ELR (cell line): Measurements from ENCODE around the gene LARGE1.

Experiments used
- DNase-seq: peaks from one replicate; pipeline ENCODE4 v3.0.0-alpha.2; 2015; ENCODE audit warnings: low read depth

LARGE1 gene

DNA sequence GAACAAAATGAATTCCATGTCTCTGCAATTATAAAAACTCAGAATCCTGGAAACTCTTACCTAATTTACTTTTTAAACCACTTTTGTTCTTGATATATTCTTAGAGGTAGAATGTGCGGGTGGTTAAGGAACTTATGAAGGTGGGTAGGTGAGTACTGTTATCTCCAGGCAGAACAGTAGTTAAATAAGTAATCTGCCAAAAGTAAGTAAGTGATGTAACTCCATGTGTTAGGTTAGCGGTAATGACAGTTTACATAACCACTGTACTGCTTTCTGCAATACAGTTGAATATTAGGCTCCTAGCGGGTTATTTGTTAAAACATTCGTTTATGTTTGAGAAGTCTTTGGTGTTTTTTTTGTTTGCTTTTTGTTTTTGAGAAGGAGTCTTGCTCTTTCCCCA lies 7.1 kb downstream of the LARGE1 start:
- no peak for DNase-seq

DNA sequence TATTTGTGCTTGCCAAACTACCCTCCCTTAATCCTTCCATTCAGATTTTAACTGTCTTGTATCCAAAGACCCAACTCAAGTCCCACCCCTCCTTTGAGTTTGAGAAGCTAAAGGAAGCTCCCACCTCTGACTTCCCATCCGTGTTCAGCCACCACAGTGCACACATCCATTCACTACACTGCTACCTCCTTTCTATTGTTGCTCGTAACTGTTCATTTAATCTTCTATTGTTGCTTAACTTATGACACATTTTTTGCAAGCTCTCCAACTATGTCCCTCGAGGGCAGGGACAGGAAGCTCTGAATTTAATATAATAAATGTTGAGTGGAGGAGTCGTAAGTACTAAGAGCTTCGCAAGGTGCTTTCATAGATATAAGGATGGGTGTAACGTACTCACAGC lies 10.4 kb downstream of the LARGE1 start:
- no peak for DNase-seq

DNA sequence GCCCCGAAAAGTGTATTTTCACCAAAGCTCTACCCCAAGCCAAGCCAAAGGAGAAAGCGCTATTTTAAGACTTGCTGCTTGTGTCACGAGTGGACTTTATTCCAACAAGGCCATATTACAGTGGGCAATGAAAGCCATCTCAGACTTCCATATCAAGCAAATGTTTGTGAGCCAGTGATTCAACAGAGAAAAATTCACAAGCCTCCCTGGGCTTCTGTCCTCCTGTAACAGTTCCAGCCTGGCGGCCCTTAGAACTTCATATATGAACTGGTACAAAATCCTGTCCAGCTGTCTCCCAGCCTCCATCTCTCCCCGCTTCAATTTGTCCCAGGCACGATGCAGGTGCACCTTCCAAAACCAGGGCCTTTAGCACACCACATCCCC lies 11.2 kb downstream of the LARGE1 start:
- DNase-seq, result no peak

DNA sequence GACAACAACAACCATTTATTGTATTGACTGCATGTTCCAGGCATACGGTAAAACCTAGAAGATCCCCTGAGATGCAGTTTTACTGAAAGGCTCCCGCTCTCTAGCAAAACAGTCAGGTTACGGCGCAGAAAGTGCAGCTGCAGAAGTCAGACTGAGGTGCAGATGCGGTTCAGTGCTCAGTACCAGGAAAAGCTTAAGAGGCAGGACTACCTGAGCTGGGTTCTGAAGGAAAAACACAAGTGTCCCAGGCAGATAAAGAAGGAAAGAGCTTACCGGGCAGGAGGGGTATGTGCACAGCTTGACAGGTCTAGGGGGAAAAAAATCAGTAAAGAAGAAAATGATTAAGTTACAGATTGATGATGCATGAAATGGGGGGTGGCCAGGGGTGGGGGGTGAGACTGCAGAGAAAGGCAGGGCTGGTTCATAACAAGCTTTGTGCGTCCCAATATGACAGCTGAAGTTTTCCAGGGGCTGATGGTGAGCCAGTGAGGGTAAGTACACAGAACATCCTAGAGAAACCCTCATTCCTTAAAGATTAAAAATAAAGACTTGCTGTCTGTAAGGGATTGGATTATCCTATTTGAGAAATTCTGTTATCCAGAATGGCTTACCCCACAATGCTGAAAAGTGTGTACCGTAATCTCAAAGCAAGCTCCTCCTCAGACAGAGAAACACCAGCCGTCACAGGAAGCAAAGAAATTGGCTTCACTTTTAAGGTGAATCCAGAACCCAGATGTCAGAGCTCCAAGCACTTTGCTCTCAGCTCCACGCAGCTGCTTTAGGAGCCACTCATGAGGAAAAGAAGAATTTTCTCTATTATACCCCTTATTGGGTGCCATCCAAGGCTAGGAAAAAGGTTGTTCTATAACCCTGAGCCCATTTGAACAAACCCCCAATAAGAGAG lies 11.9 kb downstream of the LARGE1 start:
- no peak for DNase-seq

DNA sequence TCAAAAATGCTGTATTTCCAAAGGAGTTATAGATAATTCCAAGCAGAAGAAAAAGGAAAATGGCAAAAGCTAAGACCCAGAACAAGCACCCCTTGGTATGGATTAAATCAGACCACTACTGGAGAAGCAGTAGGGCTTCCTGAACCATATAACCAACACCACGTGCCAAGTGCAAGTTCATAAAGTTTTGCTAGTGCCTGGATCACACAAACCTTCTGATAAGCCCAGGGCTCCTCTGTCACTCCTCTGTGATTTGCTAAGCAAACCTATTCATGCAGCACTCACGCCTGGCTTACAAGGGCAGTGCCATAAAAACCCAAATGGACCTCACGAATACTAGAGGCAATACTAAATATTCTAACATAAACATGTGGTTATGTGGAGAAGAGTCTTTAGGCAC lies 13.3 kb downstream of the LARGE1 start:
- DNase-seq, result no peak

- DNase-seq, result no peak
These were observed 13.8 kb downstream of the LARGE1 start for GRCh38 chr22:33906475-33906874.

DNA sequence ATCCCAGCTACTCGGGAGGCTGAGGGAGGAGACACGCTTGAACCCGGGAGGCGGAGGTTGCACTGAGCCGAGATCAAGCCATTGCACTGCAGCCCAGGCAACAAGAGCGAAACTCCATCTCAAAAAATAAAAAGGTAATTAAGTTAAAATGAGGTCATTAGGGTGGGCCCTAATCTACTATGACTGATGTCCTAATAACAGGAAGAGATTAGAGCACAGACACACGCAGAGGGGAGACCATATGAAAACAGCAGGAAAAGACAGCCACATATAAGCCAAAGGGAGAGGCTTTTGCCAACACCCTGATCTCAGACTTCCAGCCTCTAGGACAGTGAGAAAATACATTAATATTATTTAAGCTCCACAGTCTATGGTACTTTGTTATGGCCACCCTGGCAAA lies 17.3 kb downstream of the LARGE1 start:
- DNase-seq, result no peak

- DNase-seq, result no peak
These were observed 18.2 kb downstream of the LARGE1 start for GRCh38 chr22:33902073-33902472.

- no peak for DNase-seq
These were observed 22.2 kb downstream of the LARGE1 start for GRCh38 chr22:33898121-33898520.

- no peak for DNase-seq
These were observed 22.8 kb downstream of the LARGE1 start for GRCh38 chr22:33897448-33897835.

- DNase-seq, result no peak
These were observed 23.5 kb downstream of the LARGE1 start for GRCh38 chr22:33896575-33897447.

DNA sequence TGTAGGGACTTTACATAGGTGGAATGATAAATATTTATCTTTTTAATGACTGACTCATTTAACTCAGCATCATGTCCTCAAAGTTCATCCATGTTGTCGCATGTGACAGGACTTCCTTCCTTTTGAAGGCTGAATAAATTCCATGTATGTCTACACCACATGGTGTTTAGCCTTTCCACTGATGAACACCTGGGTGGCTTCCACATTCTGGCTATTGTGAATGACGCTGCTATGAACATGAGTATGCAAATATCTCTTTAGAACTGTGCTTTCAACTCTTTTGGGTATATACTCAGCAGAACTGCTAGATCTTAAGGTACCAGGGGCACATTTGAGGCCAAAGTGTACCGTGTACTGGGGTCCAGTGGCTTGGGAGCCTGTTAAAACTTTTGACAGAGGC lies 24.1 kb downstream of the LARGE1 start:
- DNase-seq, result no peak

- DNase-seq, result no peak
These were observed 24.8 kb downstream of the LARGE1 start for GRCh38 chr22:33895444-33895843.

DNA sequence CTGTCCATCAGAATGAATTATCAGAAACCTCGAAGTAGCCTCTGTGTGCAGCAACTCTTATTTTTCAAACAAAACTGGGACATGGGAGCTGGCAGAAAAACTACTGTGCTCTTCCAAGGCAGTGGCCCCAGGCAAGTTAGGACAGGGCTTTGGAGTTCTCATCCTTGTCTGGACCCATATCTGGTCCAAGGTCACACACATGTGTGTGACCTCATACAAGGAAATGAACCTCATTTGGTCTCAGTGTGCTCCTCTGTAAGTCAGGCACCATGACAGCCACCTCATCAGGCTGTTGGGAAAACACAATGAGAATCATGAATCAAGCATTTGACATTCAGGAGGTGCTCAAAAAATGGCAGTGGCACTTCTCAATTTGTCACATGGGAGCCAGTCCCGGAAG lies 25.8 kb downstream of the LARGE1 start:
- DNase-seq, result no peak

DNA sequence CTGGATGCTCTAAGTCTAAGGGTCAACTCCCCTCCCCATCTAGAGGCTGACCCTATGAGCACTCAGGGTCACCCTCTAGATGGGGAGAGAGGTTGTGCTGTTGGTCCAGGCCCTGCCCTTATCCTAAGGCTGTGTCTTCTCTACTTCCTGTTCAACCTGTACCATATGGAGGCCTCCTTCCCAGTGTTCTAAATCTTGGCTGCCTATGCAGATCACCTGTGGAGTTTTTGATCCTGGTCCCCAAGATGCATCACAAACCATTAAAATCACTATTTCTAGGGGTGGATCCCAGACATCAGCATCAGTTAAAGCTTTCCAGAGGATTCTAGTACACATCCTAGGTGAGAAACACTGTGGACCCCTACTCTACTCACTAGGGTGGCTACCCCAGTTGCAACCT lies 26.2 kb downstream of the LARGE1 start:
- DNase-seq, result no peak

DNA sequence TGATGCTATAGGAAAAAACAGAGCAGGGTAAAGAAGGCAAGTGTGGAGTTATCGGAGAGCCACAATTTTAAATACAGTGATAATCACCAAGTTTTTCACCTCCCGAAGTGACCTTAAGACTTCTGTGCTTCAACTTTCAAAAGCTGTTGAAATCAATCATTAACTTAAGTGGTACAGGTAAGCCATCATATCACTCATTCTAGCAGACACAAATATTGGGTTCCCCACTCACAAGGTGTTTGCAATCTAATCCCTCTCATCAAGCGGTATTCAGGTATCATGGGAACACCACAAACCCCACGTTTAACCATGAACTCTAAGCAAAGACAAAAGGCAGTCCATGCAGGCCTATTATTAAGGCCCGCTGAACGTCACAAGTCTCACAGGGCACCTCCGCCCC lies 26.8 kb downstream of the LARGE1 start:
- no peak for DNase-seq

GRCh38 chr22:33891992-33892391 lies 28.3 kb downstream of the LARGE1 start:
- DNase-seq, result no peak

- DNase-seq, result no peak
These were observed 28.8 kb downstream of the LARGE1 start for GRCh38 chr22:33891455-33891854.

- DNase-seq, result no peak
These were observed 30.5 kb downstream of the LARGE1 start for GRCh38 chr22:33889748-33890147.

GRCh38 chr22:33888821-33889220 lies 31.5 kb downstream of the LARGE1 start:
- DNase-seq, result no peak

GRCh38 chr22:33887173-33887572 lies 33.1 kb downstream of the LARGE1 start:
- no peak for DNase-seq

GRCh38 chr22:33886696-33887095 lies 33.6 kb downstream of the LARGE1 start:
- DNase-seq, result no peak

GRCh38 chr22:33884829-33885228 lies 35.4 kb downstream of the LARGE1 start:
- DNase-seq, result no peak
